Left lung (tissue), 10 donors: ENCODE data around the gene COL24A1. TPM values are rescaled to one million over a fixed set of nuclear protein-coding genes. Genes with fewer than 3 reads are reported as not detected.
"Not testable (repeated sequence)": the region's sequence is repeated elsewhere in the genome, so short reads cannot be mapped to it uniquely, and the experiment has no call there.

ENCODE experiments used
- ATAC-seq: fragments of 200-7000 bp; cut with Tn5 transposase; one replicate; pipeline ENCODE4 v1.9.1; 2020; ENCODE audit warnings: moderate library complexity
- DNase-seq, 4 donors: peaks; one replicate each; pipeline ENCODE4 v3.0.0-alpha.2; 2013 to 2020
- H3K27ac ChIP-seq, 2 donors: fragments of 200-600 bp; sonication (generic) in 1 of 2; one replicate each; pipeline versions ENCODE4 v1.5.0 to v1.8.0; 2020 to 2021
- H3K27me3 ChIP-seq, 2 donors: fragments of 200-600 bp; sonication (generic) in 1 of 2; one replicate each; pipeline versions ENCODE4 v1.5.0 to v1.8.0; 2020 to 2021
- H3K36me3 ChIP-seq, 2 donors: fragments of 200-600 bp; sonication (generic) in 1 of 2; one replicate each; pipeline versions ENCODE4 v1.5.0 to v1.8.0; 2020 to 2021
- H3K4me1 ChIP-seq, 2 donors: fragments of 200-600 bp; one replicate each; pipeline ENCODE4 v1.8.0; 2021
- H3K4me3 ChIP-seq, 2 donors: fragments of 200-600 bp; sonication (generic) in 1 of 2; one replicate each; pipeline versions ENCODE4 v1.5.0 to v1.8.0; 2020 to 2021; ENCODE audit warnings: mild to moderate bottlenecking in 1 of 2
- H3K9me3 ChIP-seq, 2 donors: fragments of 200-600 bp; sonication (generic) in 1 of 2; one replicate each; pipeline versions ENCODE4 v1.5.0 to v1.8.0; 2020 to 2021
- CTCF ChIP-seq, 2 donors: fragments of 200-600 bp; sonication (generic) in 1 of 2; IDR thresholded peaks; one replicate each; pipeline versions ENCODE4 v1.5.0 to v1.8.0; 2021; ENCODE audit warnings: antibody characterized with exemption in 2 of 2
- intact Hi-C, 2 donors: fragments of 100-400 bp; cut with DNase I; formaldehyde crosslinking; loops; one replicate each; pipeline versions ENCODE4 v1.11.2 to v1.14.2; 2022
- polyA plus RNA-seq, 6 donors: library from polyadenylated mRNA; unstranded; fragments of 120-200 nt; gene quantifications; one replicate each; pipeline ENCODE4 v1.2.1, GENCODE V29; 2013; ENCODE audit not compliant: insufficient read length in 6 of 6
- total RNA-seq, 2 donors: library from RNA; stranded (reverse); fragmentation: NEBNext Ultra II Directional; extraction: Animal tissue kit (Norgen Biotek cat#: 25700); gene quantifications; one replicate each; pipeline ENCODE4 v1.2.1, GENCODE V29; 2021
- donor health status: DM: no; HTN: yes; CAD: no.
- donor health status: DM: no; HTN: no; CAD: no.

COL24A1 gene
- total and polyA plus RNA-seq, 8 donors = 0.84 to 40.8 (median 29.1) TPM

GRCh38 chr1:85983316-85983715, 173.3 kb downstream of the COL24A1 start:
- intact Hi-C loops = no loop called here
- DNase-seq (peak in 2 of 4 donors; percentile 72 to 74), ATAC-seq (no peak)
- Histone ChIP-seq H3K4me1 (no peaks in the 10 kb centered on the region), H3K27ac (no peak overlapping the region), H3K36me3 (no peaks in the 10 kb centered on the region), H3K4me3 (no peak overlapping the region), H3K9me3 (peaks cover 0 to under 1% of the 10 kb centered on the region in 2 donors), H3K27me3 (no peaks in the 10 kb centered on the region)
- TF ChIP-seq CTCF (IDR thresholded peaks at IDR 0.05) = no peak

- ATAC-seq (no peak), DNase-seq (peak in 1 of 4 donors; percentile 6)
- intact Hi-C loops = no loop called here
- Histone ChIP-seq H3K4me1 (no peaks in the 10 kb centered on the region), H3K9me3 (peaks cover 0 to 8% of the 10 kb centered on the region in 2 donors), H3K27ac (no peak overlapping the region), H3K36me3 (no peaks in the 10 kb centered on the region), H3K4me3 (no peak overlapping the region), H3K27me3 (no peaks in the 10 kb centered on the region)
- TF ChIP-seq CTCF (IDR thresholded peaks at IDR 0.05) = no peak
Measured at GRCh38 chr1:85976516-85977205, 179.9 kb downstream of the COL24A1 start.

GRCh38 chr1:85975912-85976371, 180.6 kb downstream of the COL24A1 start:
- Histone ChIP-seq H3K27ac (no peak overlapping the region), H3K36me3 (no peaks in the 10 kb centered on the region), H3K4me1 (no peaks in the 10 kb centered on the region), H3K4me3 (no peak overlapping the region), H3K9me3 (peaks cover 0 to 8% of the 10 kb centered on the region in 2 donors), H3K27me3 (no peaks in the 10 kb centered on the region)
- DNase-seq (peak in 1 of 4 donors; percentile 11), ATAC-seq (no peak)
- intact Hi-C loops = no loop called here
- no peak for TF ChIP-seq CTCF (IDR thresholded peaks at IDR 0.05)

GRCh38 chr1:85962457-85962856, 194.1 kb downstream of the COL24A1 start:
- Histone ChIP-seq H3K27ac (no peak overlapping the region), H3K4me3 (no peak overlapping the region), H3K9me3 (no peaks in the 10 kb centered on the region), H3K27me3 (no peaks in the 10 kb centered on the region), H3K4me1 (no peaks in the 10 kb centered on the region), H3K36me3 (no peaks in the 10 kb centered on the region)
- DNase-seq (no peak), ATAC-seq (no peak)
- intact Hi-C loops = no loop called here
- TF ChIP-seq CTCF (IDR thresholded peaks at IDR 0.05) = no peak

- Histone ChIP-seq H3K4me1 (no peaks in the 10 kb centered on the region), H3K27me3 (no peaks in the 10 kb centered on the region), H3K27ac (no peak overlapping the region), H3K36me3 (no peaks in the 10 kb centered on the region), H3K4me3 (no peak overlapping the region), H3K9me3 (no peaks in the 10 kb centered on the region)
- no peak for DNase-seq
- no peak for ATAC-seq
- intact Hi-C loops = no loop called here
- no peak for TF ChIP-seq CTCF (IDR thresholded peaks at IDR 0.05)
Measured at GRCh38 chr1:85957760-85958159, 198.8 kb downstream of the COL24A1 start.

GRCh38 chr1:85955218-85955617, 201.4 kb downstream of the COL24A1 start:
- H3K9me3 ChIP-seq, DNase-seq, intact Hi-C loops, H3K4me3 ChIP-seq, H3K27ac ChIP-seq, ATAC-seq, H3K36me3 ChIP-seq, H3K27me3 ChIP-seq, H3K4me1 ChIP-seq: not testable (repeated sequence)
